Activated naive CD4-positive, alpha-beta T cell treated with Interleukin-2 at 50 U/mL for 16 hours (primary cell): ENCODE results near the gene SVOP.

Experiments used
- DNase-seq: peaks from one replicate; pipeline ENCODE4 v3.0.0-alpha.2; 2020

The SVOP gene

DNA sequence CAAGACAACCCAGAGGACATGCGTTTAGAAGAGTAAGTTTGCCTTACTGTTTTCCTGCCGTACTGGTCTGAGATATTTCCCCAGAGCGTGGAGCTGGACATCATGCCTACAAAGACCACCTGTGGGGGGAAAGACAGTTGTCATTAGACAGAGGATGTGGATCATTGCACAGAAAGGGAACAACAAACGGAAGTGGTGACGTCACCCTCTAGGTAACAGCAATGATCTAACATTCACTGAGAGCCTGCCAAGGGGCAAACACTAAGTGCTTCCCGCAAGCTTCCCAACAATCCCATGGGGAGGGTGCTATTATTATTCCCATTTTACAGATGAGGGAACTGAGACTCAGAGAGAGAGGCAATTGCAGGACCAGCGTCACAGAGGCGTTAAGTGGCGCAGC lies 48.5 kb downstream of the SVOP start:
- DNase-seq: no peak

DNA sequence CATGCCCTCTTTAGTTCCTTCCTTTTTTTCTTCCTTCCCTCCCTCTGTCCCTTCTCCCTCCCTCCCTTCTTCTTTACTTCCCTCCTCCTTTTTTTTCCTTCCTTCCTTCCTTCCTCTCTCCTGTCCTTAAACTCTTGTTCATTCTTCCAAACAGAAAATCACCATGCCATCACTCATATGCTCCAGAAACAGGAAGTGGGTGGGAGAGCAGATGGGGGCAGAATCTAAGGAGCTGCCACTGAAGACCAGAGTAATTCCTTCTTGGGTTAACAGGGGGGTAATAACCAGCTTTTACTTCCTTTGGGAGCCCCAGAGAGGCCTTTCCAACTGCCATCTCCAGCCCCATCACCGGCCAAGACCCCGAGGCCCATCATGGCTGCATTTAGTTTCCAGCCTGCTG lies 51.2 kb downstream of the SVOP start:
- no peak for DNase-seq

DNA sequence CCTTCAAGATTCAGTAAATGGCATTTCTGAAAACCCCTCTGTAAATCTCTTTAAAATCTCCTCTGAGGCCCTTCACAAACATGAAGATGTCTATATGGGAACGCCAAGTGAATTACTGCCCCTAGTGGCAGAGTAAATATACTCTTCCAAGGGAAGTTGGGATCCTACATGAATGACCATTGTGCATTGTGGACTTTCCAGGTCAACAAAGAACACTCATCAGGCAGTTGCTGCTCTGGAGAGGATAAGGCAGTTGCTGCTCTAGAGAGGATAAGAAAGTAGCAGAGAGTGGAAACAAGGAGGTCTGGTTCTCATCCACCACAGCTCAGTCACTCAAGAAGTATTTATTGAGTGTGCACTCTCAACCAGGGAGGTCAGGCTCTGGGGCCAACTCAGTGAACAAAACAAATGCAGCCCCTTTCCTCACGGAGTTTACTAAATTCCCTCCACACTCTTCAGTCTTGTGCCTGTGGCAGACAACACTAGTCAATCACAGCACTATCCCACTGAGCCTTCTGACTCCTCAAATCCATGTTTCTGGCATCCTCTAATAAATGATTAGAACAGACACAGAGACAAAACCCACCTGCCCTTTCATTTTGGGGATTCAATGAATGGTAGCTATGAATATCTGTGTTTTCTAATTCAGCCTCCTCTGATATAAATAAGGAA lies 52.9 kb downstream of the SVOP start:
- DNase-seq: no peak

DNA sequence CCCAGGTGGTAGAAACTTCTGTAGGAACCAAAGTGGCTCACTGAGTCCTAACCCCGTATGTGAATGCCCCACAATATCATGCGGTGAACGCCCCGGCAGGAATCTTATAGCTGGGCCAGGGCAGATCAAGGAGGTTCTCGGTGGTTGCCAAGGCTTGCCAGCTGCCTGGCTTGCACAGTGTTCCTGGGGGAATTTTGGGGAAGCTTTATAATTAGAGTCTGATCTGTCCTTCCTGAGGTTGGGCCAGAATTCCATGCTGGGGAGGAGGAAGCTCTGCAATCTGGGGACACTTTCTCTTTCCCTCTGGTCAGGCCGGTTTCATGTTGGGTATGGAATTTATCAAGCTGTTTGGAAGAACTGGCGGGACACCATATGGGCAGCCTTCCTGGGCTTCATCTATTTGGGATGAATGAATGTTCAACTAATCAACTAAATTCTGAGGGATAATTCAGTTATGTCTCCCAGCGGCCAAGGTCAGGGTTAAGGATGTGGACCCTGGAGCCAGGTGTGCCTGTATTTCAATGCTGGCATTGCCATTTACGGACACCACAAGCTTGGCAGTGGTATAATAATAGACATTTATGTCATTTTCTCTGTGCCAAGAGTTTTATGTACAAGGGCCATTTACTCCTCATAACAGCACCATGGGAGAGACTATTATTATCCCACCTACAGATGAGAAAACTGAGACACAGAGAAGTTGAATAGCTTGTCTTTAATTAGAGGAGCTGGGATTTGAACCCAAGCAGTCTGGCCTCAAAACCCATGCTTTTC lies 54.3 kb downstream of the SVOP start:
- no peak for DNase-seq

DNA sequence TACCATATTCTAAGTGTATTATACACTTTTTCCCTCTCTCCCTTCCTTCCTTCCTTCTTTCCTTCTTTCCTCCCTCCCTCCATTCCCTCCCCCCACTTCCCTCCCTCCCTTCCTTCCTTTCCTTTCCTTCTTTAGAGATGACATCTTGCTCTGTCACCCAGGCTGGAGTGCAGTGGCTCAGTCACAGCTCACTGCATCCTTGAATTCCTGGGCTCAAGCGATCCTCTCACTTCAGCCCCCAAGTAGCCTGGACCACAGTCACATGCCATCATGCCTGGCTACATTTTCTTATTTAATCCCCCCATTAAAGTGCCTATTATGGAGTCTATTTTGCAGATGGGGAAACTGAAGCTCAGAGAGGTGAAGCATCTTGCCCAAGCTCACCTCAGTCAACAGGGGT lies 55.0 kb downstream of the SVOP start:
- DNase-seq: no peak

DNA sequence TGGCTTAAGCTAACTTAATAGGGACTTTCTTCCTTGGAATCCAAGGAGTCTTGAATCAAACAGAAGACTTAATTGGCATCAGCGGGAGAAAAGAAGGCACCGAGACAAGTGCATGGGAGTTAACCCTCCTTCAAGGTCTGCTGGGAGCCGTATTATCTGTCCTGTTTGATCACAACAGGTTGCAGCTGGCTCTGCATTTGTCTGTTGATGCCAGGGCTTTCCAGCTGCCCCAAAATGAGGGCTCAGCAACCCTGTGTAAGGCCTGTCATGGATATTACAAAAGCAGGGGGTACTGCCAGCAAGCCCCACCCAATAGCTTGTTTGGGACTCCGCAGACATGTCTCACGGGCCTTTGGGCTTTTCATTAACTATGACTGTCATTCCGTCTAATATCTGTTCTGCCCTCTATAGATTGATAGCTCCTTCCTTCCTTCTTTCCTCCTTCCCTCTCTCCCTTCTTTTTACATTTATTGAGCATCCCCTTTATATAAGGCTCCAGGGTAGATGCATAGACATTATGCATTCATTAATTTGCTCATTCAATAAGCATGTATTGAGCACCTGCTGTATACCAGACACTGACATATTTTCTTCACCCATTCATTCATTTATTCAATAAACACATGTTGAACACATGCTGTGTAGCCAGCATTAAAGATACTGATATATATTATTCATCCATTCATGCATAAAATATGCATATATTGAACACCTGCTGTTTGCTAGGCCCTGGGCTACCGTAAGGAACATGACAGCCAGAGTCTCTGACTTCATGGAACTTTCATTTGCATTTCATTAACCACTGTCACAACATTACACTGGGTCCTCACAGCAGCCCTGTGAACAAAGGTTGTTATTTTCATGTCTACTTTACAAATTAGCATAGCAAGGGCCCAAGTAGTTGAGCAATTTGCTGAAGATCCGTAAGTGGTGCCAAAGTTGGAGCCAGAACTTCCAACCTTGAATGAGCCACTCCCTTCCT lies 56.2 kb downstream of the SVOP start:
- no peak for DNase-seq

DNA sequence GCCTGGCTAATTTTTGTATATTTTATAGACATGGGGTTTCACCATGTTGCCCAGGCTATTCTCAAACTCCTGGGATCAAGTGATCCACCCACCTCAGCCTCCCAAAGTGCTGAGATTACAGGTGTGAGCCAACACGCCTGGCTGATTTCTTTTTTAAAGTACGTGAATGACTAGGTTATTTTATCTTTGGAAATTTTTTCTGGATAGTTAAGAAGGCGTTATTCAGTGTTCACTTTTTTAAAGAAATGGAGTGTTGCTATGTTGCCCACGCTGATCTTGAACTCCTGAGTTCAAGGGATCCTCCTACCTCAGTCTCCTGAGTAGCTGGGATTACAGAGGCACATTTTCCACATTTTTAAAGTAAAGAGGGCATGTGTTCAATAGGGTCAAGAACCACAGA lies 58.6 kb downstream of the SVOP start:
- DNase-seq: no peak

DNA sequence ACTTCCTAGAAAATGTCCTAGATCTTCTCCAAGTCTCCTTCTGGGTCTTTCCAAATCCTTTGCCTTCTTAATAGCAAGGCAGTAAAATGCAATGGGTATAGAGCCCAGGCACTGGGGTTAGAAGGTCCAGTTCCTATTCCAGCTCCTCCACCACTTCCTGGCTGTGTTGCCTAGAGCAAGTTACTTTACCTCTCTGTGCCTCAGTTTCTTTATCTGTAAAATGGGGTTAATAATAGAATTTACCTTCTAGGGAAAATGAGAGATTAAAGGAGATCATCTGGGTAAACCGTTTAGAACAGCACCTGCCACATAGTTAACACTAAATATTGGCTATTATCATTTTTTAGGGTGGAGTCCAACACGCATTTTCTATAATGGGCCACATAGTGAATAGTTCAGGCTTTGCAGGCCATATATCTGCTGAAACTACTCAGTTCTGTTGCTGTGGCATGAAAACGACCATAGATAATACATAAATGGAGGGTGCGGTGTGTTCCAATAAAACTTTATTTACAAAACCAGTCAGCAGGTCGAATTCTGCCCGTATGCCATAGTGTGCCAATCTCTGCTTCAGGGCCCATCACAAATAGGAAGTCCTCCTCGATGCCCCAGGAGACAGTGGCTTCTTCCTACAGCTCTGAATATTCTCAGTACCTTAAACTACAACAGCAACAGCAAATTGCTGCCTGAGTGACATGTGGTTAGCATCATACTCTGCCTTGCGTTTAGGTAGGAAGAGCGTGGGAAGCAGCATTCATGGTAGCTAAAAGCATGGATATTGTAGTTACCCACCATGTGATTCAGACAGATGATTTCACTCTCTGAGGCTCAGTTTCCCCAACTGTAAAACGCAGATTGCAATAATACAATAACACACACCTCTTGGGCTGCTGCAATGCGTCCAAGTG lies 60.9 kb downstream of the SVOP start:
- DNase-seq: no peak

DNA sequence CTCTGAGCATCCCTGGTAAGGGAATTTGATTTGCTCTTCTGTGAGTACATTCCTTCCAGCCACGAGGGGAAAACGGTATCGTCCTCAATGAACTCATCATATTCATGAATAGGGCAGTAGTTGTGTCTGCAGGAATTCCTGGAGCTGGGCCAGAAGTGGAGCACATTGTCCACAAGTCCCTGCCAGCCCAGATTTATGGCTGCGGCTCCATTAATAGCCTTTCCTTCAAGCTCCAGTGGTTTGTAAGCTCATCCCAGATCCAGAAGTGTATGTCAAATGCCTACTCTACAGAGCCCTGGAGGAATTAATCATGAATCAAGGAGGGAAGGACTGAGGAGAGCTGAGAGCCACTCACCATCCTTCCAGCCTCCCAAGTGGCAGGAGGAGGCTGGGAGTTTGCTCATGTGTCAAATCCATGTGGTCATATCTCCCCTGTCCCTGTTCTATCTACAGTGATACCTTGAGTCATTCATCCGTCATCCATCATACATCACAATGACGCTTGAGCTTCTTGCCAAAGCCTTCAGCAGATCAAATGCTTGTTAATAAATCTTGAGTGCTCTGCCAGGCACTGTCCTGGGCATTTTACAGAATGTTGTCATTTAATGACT lies 65.5 kb downstream of the SVOP start:
- DNase-seq: no peak

DNA sequence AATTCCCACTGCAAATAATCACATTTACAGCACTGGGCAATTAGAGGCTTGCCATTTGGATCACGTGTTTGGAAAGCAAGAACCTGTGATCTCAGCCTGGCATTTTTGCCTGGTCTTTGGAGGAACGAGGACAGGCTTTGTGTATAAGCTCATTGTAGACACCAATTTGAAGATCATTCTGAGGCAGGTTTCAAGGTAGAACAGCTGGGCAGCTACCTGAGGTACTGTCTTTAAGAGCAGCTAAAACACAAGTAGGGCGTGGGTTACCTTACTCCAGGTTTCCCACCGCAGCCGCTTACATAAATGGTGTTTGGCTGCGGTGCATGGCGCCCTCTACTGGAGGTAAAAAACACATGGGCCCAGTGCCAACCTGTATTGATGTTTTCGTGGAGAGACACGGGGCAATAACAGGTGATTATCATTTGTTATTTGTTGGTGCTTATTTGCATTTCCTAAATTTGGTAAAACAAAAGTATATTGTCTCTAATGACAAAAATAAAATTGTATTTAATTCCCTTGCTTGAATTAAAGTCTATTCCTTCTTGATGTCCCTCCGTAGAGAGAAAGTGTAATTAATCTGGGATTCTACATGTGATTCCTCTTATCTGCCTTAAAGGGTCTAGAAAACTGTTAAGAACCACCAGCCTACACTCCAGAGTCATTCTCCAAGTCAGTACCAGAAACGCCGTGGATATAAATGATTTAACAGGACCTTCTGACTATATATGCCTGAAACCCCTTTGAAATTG lies 69.7 kb downstream of the SVOP start:
- DNase-seq: peak; percentile 73

DNA sequence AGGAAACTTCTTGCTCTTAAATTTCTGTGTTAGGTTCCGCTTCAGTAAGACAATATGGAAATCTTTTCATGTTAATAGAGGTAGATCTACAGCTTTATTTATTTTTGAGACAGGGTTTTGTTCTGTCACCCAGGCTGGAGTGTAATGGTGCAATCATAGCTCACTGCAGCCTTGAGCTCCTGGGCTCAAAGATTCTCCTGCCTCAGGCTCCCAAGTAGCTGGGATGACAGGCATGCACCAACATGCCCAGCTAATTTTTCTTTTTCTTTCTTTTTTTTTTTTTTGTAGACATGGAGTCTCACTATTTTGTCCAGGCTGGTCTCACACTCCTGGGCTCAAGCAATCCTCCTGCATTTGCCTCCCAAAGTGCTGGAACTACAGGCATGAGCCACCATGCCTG lies 70.9 kb downstream of the SVOP start:
- DNase-seq: no peak

DNA sequence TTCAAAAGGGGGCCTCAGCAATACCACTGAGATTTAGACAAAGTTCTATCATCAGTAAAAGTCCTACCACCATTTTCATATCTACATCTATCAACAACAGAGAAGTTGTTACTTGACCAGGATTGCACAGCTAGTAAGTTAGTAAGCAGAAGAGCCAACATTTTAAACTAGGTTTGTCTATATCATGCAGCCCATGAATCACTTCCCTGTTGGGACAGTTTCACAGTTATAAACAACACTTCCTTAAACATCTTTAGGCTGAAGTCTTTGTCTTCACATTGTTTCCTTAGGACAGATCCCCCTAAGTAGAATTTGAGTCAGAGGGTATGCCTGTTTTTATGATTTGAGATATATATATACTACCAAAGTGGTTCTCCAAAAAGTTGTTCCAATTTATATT lies 72.5 kb downstream of the SVOP start:
- DNase-seq: no peak

DNA sequence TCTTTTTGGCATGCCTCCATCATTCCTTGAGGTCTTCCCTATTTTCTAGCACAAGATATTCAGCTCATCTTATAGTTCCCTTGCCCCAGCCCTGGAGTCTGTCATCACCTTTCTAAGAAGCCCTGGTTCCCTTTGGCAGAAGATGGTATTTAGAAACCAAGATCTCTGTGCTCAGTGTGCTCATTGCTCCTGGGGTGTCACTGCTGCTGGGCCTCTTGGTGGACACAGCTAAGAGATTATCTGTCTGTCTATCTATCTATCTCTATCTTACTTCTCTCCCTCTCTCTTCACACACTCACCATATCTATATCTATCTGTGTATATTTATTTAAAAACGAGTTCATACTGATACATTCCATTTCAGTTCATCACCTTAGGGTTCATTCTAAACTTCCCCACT lies 73.8 kb downstream of the SVOP start:
- DNase-seq: no peak

DNA sequence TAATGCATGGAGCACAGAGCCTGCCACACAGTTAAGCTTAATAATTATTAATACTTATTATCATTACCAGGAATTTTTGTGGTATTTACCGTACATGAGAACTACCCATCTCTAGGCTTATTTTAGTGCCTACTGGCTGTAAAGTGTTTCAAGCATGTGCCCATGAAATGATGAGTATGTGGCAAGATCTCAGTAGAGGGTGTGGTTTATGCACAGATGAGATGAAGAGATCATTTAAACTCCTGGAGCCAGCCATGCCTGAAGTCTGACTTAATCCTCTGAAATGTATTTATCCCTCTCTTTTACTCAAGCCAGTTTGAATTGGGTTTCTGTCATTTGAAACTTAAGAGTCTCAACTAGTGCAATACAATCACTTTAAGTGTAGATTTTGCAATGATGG lies 80.7 kb downstream of the SVOP start:
- DNase-seq: no peak

DNA sequence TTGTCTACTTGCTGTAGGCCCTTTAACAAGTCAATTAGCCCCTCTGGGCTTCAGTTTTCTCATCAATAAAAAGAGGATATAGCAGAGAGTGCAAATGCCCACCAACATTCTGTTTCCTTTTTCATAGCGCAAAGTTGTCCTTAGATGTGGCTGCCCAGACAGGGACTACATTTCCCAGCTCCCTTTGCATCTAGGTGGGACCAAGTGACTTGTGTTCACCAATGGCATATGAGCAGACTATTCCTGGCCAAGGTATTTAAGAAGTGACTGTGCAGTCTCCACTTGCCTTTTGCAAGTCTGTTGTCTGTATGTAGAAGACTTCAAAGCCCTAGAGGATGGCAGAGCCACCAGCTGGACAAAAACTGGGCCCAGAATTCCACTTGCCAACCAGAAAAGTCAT lies 81.3 kb downstream of the SVOP start:
- DNase-seq: no peak

DNA sequence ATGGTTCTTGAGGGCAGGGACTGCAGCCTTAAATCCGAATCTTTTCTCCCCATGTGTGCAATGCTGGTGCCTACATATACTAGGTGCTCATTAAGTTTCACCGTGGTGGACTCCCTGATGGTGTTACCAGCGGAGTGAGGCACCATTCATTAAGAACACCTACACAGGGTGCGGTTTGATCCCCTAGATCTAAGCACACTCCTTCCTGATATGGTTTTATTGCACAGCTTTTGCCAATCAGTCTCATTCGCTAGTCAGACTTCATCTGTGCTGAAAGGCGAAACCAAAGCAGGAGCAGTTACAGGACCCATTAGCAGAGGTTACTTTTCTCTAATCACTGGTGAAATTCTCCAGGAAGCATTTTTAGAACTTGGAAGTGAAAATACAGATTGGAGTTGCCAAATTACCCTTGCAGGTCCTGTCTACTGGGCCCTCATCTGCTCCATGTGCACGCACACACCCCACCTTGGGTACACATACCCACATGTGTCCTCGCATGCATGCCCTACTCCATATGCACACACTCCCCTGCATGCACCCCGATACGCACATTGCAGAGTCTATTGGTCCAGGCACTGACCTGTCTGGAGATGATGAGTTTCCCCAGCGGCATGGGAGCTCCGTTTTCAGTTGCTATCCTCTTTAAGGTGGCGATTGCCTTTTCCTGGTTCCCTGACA lies 82.5 kb downstream of the SVOP start:
- no peak for DNase-seq

DNA sequence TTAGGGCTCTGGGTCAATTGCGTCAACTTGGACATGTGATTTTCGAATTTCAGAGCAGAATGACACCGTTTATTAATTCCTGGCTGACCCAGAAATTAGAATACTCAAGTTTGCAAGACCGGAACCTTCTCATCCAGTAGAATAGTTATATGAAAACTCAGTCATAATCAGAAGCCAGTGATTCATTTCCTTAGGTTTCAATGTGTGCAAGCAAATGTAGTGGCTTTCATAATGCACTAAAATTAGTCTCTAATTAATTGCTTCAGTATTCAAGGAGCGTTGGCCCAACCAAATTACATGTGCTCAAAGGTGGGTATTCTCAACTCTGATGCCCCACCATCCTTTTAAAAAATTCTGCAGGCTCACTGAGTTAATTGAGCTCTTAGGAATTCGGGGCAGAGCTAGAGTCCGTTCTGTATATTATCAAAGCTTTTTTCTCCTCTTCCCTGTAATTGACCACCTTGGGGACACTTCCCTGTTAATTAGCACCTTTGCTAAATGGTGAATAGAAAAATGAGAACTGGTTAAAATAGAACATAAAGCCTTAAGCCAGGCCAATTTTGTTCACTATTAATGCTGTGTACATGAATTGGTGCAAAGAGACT lies 85.6 kb downstream of the SVOP start:
- no peak for DNase-seq

DNA sequence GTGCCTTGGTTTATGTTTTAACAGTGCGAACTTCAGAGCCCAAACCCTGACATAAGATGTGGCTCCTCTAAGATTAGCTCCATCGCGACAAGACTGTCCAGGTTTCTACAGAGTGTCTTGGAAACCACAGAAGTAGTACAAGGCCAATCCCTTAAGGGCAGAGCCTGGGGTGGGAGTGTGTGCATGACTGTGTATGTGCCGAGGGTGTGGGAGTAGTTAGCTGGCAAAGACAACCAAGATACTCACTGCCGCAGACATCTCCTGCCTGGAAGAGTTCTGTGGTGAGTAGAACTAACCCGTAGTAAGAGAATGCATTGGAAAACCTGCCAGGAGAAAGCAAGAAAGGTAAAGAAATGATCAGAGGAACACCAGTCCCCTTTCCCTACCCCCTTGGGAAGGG lies 86.9 kb downstream of the SVOP start:
- DNase-seq: no peak

DNA sequence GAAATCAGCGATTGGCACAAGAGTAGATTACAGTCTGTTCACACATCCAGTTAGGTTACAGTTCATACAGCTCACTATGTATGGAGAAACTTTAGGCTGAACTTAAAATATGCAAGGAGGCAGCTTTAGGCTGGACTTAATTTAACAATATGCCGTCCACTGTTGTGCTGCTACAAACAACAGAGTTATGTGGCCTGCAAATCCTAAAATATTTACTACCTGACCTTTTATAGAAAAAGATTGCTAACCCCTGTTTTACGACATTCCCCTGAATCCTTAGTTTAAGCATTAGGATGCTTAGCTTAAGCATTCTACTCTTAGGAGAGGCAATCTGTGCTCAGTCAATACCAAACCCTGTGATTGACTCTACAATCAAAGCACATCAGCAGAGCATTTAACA lies 90.1 kb downstream of the SVOP start:
- no peak for DNase-seq

DNA sequence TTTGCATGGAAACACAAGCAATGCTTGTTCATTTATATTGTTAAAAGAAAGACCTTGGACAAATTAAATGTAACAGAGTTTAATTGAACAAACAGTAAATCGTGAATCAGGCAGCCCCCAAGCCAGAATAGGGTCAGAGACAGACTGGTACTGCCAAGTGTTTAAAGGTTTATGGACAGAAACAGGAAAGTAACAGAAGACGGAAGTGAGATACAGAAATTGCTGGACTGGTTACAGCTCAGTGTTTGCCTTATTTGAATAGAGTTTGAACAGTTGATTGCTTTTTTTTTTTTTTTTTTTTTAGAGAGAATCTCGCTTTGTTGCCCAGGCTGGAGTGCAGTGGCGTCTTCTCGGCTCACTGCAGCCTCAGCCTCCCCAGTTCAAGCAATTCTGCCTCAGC lies 90.7 kb downstream of the SVOP start:
- no peak for DNase-seq
